CD4-positive, alpha-beta T cell treated with Interleukin-4 for 1 hour (primary cell): Measurements from ENCODE around the gene ATP2B2.

Source experiments
- DNase-seq, 2 donors: peaks; one replicate each; pipeline ENCODE4 v3.0.0-alpha.2; 2020 to 2022

Gene ATP2B2

DNA sequence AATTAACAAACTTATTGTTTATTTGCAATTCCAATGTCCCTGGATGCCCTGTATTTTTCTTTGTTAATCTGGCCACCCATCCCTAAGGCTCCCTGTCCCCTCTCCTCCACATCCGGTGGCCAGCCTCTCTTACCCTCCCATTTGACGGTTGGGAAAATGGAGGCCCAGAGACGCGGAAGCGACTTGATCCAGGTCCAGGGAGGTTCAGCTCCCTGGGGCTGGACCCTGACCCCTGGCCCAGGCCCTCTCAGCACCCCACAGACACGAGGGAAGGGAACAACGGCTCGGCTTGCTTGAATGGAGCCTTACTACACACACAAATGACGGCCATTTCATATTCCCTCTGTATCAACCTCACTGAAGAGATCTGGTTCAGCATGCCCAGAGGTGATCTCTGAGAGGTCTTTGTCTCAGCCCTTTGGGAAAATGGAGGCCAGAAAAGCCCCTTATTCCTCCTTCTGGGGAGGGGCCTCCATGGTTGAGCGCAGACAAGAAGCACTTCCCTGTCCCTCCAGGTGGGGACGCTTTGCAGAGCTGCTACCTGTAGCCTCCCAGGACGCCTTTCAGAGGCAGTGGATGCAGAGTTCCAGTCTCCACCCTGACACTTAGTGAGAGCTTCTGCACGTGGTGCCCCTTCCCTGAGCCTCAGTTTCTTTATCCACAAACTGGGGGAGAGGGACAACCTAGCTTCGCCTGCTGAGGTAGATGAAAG is 82.1 kb downstream of the ATP2B2 start:
- no peak for DNase-seq

DNA sequence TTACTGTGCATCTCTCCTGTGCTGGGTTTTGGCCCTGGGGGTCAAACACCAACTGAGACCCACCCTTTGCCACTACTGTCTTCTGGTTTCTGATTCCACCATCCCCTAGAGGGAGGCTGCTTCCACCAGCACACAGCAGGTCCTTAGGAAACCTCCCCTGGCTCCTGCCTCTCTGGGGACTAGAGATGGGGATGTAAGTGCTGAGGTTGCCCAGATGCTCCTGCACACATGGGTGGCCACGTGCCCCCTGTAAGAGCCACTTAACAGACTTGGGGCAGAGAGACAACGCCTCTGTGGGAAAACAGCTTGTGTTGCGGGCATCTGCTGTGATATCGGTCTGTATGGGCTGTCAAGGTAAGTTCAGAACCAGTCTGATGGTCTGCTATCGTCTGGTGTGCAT is 83.4 kb downstream of the ATP2B2 start:
- DNase-seq: no peak

DNA sequence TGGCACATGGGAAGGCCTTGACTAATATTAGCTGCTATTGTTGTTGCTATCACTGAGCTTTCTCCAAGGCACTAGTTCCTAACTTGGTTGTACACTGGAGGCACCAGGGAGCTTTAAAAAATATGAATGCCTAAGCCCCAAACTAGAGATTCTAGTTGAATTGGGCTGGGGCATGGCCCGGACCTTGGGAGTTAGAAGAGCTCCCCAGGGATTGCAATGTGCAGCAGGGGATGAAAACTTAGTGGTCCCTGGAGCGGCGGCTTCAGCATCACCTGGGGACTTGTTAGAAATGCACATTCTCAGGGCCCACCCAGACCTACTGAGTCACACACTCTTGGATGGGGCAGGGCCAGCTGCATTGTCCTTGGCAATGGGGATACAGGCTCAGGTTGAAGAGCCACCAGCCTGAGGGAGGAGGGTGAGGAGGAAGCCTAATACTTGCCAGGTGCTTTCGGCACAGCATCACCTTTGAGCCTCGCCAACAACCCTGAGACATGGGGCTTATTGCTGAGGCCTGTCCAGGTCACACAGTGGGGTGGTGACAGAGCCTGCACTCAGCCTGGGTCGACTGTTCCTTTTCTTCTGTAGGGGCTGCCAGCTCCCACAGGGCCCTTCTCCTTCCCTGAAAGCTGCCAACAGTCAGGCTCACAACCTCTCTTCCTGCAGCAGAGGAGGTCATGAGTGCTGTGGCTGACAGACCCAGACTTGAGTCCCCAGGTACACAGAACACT is 84.5 kb downstream of the ATP2B2 start:
- DNase-seq: no peak

DNA sequence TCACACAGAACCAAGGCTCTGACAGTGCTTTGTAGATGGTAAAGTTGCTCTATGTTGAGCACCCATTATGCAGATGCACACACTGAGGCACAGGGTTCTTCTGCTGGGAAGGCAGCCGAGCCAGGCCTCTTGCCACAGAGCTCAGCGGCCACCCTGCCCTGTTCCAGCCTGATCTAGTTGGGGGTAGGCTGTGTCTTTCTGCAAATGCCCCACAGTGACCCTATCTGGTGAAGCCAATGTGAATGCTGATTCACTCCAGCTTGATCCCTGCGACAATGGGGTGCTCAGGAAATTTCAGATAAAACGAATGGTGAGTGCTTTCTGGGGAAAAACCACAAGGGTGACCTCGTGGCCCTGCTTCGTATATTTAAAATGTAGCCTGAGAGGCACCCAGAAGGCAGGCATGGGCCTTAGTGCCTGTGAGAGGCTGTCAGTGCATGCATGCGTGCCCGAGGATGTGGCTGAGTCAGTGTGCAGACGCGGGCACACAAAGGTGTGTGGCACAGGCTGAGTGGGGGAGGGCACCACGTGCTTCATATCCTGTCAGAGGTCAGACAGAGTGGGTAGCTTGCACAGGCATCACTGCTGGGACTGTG is 85.7 kb downstream of the ATP2B2 start:
- peak; percentile 26 to 28 for DNase-seq

DNA sequence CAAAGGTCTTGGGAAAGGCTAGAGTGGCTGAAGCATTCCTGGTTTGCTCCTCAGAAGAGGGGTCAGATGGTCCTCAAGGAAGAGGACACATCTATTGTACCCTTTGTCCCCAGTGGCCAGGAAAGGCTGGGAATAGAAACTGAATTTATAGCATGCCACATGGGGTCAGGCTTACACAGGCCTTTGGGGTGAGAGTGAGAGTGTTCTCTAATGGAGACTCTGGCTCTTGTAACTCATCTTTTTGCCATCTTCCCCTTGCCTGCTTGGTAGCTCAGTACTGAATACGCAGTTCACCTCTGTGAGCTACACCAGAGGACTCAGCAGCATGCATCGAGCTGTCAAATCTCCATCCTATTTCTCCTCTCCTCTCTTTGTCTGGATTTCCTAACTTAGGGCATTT is 87.5 kb downstream of the ATP2B2 start:
- DNase-seq: peak in 1 of 2 donors; percentile 26

DNA sequence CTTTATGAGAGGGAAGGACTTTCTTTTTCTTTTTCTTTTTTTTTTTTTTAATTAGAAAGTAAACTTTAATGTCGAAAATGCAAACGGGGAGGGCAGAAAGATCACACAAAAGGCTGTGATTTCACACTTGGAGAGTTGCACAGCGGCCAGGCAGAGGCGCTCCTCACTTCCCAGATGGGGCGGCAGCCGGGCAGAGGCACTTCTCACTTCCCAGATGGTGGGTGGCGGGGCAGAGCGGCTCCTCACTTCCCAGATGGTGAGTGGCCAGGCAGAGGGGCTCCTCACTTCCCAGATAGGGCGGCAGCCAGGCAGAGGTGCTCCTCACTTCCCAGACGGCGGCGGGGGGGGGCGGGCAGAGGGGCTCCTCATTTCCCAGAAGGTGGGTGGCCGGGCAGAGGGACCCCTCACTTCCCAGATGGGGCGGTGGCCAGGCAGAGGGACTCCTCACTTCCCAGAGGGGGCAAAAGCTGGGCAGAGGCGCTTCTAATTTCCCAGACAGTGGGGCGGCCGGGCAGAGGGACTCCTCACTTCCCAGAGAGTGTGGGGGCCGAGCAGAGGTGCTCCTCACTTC is 88.6 kb downstream of the ATP2B2 start:
- no peak for DNase-seq

DNA sequence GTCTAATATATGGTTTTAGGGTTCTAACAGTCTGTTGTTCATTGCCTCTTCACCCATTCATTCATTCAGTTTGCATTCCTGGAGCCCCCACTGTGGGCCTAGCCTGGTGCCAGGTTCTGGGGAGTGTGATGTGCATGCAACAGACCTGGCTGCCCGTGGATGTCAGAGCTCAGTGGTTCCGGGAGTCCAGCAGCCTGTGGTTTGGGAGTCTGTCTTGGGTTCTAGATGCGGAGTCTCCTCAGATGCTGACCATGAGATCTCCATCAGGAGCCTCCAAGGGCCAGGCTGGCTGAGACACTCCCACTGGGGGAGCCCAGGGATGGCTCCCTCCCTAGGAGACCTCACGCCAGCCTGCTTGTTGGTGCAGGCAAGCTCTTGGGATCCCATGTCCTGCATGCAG is 92.3 kb downstream of the ATP2B2 start:
- DNase-seq: no peak

DNA sequence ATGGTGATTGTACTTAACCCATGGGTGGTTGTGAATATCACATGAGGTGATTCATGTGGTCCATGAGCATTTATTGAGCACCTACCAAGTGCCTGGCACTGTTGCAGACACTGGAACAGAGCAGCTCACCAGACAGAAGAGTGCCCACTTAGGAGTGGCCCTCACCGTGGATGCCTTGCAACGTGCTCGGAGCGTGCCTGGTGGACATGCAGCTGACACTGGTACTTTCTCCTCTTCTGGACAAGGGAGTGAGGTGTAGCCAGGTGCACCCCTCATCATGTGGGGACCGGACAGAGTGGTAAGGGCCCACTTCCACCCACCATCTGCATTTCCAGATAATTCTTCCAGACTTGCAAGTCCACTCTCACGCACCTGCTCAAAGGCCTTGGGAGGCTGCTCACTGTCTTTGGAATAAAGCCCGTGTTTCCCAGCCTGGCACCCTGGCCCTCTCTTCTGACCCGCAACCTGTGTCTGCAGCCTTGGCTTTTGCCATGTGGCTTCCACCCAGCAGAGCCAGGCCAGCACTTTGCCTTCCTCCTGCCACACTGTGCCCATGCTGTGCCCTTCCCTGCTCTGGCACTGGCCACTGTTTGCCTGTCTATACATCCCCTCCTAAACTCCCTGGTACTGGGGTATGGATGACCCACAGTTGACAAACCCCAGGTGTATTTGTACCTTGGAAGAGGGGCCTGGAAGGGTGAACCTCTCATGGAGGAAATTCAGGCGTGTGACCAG is 93.6 kb downstream of the ATP2B2 start:
- DNase-seq: no peak

DNA sequence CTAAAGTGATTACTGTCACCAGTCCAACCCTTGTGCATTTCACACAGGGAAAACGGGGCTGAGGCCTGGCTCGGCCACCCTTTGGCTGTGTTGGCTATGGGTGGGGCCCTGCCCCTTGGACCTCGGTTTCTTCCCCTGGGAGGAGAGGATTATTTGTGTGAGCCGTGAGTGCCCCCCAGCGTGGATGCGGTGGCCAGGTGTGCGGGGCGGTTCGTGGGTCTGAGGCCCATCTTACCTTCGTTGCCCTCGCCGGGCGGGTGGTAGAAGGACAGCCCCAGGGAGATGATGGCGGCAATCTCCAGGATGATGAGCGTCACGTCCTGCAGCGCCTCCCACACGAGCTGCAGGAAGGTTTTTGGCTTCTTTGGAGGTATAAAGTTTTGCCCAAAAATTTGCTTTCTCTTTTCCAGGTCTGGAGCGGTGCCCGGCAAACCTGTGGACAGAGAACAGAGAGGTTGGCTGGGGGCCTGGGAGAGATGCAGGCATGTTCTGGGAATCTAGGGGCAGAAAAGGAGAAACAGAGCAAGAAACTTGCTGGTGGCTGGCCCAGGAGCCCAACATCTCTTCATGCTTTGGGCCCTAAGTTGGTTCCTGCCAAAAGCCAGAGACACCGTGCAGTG is 94.9 kb downstream of the ATP2B2 start:
- DNase-seq: no peak

DNA sequence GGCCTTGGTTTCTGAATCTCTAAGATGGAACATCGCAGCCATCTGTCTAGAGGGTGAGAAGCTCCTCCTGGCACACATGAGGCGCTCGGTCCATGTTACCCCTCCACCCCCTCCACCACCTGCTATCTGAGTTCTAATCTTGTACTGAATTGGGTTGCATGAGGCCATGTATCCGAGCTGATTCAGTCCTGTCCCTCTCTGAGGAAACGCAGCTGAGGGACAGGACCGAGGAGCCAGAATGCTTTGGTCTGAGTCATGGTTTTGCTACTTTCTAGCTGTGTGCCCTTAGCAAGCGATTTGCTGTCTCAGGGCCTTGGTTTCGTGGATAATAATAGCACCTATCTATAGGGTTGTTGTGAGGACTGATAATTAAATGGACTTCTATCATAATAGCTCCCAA is 96.7 kb downstream of the ATP2B2 start:
- no peak for DNase-seq

DNA sequence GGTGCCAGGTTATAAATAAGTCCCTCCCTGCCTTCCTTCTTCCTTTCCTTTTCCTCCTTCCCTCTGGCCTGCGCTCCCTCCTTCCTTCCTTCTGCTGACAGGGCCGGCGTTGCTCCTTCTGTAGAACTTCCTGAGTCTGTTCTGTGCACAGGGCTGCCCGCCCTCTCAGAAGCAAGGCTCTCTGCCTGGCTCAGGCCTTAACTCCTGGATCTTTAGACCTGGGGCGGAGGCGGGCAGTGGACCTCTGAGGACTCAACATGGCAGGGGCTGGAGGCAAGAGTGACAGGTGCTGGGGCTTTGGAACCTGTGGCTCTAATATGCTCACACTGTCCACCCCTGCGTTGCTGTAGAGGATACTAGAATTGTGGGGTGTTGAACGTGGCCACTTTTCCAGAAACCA is 98.0 kb downstream of the ATP2B2 start:
- DNase-seq: no peak

DNA sequence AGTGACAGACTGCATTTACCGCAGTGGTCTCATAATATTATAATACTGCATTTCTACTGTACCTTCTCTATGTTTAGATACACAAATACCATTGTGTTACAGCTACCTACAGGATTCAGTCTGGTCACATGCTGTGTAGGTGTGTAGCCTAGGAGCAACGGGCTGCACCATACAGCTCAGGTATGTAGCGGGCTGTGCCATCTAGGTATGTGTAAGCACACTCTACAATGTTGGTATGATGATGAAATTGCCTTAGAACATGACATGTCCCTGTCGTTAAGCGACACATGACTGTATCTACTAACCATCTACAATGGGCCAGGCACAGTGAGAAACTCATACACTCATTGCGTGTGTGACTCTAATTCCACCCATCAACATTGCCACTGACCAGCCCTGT is 99.0 kb downstream of the ATP2B2 start:
- no peak for DNase-seq

DNA sequence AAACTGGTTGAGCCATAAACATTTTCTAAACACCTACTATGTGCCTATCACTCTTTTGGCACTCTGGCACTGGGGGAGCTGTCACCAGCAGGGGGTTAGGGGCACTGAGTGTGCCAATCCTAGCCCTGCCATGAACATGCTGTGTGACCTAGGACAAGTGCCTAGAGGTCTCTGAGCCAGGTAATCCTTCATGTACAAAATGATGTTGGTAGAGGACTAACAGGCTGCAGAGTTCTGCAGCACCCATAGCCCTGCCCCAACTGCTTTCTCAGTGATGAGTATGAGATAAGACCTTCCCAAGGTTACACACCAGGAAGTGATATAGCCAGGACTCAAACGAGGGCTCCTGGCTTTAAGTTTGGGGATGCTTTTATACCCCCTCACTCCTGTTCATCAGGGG is 99.6 kb downstream of the ATP2B2 start:
- no peak for DNase-seq

DNA sequence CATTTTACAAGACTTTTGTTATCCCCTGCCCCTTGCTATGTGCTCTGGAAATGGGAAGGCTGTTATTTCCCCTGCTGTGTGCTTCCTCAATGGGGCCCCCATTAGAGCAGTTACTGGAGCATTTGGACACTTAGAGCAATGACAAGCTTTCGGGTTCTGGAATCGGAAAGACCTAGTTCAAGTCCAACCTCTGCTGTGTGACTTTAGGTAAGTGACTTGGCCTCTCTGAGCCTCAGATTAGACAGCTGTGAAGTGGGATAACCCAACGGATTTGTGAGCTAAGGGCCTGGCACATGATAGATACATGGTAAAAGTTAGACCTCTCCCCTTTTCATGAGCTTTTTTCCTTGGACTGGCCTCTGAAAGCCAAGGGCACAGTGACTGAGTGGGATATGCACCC is 100.5 kb downstream of the ATP2B2 start:
- no peak for DNase-seq

DNA sequence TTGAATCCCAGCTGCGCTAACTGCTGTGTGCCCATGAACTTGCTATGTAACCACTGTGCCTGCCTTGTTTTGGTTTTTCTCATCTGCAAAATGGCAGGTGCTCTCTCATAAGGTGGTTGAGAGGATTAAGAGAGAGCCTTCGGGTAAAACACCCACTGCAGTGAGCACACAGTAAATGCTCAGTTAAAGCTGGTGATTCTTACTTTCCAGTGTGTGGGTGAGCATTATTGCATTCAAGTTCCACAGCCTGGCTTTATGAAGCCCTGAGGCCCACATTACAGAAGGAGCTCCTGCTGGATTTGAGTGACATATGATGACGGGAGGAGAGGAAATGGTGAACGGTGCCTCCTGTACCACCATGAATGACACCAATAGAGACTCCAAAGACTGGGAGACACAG is 101.0 kb downstream of the ATP2B2 start:
- no peak for DNase-seq

DNA sequence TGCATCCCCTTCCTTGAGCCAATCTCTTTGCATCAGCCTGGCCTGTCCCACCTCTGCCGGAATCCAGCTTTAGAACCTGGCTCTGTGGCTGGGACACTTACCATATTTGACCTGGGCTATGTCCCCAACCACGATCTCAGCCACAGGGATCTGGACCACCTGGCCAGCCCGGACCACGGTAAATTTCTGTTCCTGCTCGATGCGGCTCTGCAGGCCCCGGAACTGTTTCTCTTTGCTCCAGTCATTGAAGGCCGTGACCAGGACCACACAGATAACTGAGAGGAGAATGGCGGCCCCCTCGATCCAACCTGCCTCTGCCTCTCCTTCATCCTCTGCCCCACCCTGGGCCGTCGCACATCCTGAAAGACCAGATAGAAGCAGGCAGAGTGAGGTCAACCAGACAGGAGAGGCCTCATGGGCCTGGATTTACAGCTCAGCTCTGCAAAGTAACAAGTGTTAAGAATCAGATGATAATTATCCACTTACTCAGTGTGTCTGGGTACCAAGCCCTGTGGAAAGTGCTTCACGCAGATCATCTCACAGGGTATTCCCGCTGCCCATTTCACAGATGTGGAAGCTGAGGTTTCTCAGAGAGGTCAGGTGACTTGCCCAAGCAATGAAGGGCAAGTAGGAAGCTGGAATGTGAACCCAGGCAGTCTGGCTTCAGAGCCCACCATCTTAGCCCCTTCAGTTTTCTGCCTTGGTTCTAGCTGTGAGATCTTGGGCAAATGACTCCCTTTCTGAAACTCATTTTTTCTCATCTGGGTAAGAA is 103.2 kb downstream of the ATP2B2 start:
- DNase-seq: no peak

DNA sequence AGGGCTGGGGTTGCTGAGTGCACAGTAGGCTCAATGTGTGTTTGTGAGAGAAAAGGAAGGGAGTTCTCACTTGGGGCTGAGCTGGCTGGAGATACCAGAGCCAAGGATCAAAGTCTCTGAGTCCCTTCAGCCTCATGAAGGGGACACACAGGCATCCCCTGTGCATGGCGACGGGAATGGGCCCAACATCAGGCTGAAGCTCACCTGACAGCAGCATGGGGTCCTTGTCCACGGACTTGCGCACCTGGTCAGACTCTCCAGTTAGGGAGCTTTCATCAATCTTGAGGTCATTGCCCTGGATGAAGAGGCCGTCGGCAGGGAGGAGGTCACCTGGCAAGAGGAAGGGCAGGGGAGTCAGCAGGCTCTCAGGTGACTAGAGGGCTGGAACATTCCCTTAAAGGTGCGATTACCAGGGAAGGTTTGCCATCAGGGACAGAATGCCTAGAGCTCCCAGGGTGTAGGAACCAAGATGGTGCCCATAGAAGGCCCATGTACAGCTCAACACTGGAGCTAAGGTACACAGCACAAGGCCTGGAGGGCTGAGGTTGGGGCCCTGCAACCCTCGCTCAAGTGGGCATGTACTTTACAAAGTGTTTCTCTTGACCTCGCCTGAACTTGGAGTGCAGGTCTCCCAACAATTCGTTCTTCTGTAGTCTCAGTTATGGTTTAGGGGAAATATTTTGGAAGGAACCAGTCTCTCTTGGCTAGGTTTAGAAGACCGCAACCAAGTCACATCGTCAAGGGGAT is 104.5 kb downstream of the ATP2B2 start:
- no peak for DNase-seq

DNA sequence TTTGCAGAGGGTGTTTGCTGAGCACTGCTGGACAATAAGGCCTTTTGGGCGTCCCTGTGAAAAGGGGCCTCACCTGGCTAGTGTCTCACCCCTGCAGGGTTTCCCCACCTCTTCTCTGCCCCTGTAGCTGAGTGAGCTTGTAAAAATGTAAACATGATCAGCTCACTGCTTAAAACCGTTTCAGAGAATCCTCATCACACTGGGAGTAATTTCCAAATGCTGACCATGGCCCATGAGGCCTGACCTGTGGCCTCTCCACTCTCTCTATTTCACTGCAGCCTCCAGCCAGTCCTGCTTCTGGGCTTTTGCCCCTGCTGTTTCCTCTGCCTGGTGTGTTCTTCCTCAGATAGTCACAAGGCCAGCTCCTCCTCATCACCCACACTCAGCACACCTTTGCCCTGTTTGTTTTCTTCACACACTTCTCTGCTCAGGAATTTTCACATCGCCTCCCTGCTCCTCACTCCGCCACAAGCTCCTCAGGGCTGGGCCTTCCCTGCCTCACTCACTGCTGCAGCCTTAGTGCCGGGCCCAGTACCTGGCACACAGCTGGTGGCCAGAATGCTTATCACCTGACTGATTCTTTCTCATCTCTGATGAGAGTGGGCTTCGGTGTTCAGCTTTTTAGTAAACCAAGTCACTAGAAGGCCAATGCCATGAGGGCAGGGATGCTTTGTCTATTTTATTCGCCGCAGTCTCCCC is 105.2 kb downstream of the ATP2B2 start:
- no peak for DNase-seq

DNA sequence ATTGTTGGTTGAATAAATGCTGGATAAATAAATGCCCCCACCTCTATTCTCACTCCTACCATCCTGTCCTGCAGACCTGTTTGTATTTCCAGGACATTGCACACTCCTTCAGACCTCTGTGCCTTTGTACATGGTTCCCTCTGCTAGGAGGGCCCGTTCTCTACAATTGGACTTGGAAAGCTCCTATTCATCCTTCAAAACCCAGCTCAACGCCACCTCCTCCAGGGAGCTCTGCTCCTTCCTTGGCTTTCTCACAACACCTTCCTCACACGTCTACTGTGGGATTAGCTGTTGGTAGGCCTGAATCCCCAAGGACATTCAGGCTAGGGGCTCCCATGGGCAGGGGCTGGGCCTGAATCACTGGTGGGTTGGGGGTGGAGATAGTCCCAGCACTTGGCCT is 105.8 kb downstream of the ATP2B2 start:
- DNase-seq: no peak

DNA sequence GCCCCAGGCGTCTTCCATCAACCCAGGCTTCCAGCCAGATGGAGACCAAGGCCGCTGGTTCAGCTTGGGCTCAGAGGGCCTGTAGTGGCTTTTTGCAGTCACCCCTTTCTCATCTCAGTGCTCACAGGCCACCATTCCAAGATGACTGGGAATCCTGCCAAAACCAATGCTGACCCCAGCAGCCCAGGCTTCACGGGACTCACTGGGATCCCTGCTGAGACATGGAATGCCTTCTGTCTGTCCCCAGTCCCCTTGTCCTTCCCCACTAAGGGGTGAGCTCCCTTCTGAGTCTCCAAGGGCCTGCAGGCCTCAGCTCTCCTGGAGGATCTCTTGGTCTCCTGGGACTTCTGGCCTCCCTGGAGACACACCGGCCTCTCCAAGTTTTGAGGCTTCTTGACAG is 107.0 kb downstream of the ATP2B2 start:
- DNase-seq: no peak

DNA sequence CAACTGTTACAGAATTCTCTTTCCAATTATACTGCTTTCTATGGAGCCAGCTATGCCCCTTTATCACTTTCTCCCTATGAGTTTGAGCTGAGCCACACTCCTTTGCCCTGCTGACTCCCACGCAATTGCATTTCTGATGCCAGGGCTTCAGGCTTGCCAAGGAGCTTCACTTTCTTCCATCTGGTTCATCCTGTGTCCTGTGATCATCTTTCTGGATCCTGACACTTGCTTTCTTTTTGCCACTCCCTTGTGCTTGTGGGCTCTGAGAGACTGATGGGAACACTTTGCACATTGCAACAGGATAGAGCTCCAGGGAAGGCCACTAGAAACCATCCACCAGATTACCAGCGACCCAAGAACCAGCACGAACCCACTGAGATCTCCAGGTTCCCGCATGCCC is 107.5 kb downstream of the ATP2B2 start:
- DNase-seq: no peak
